Heart right ventricle (tissue), 16 donors: ENCODE data around the gene ENO2. TPM values are rescaled to one million over a fixed set of nuclear protein-coding genes. Genes with fewer than 3 reads are reported as not detected.
"Not testable (repeated sequence)": the region's sequence is repeated elsewhere in the genome, so short reads cannot be mapped to it uniquely, and the experiment has no call there.

Source experiments
- ATAC-seq, 8 donors: fragments of 200-7000 bp; cut with Tn5 transposase; one replicate each; pipeline ENCODE4 v1.9.1; 2020; ENCODE audit warnings: mild to moderate bottlenecking in 8 of 8, moderate library complexity in 8 of 8, moderate number of reproducible peaks in 1 of 8
- DNase-seq, 2 donors: peaks; one replicate each; pipeline ENCODE4 v3.0.0-alpha.2; 2020
- H3K27ac ChIP-seq, 10 donors: fragments of 200-600 bp; sonication (generic) in 2 of 10; one replicate each; pipeline versions ENCODE4 v1.5.0 to v1.8.0; 2020 to 2022; ENCODE audit warnings: mild to moderate bottlenecking in 3 of 10
- H3K27me3 ChIP-seq, 7 donors: fragments of 200-600 bp; one replicate each; pipeline ENCODE4 v1.8.0; 2021 to 2022; ENCODE audit warnings: mild to moderate bottlenecking in 2 of 7
- H3K36me3 ChIP-seq, 9 donors: fragments of 200-600 bp; sonication (generic) in 1 of 9; one replicate each; pipeline versions ENCODE4 v1.5.0 to v1.8.0; 2020 to 2022; ENCODE audit warnings: mild to moderate bottlenecking in 2 of 9
- H3K4me1 ChIP-seq, 9 donors: fragments of 200-600 bp; sonication (generic) in 1 of 9; one replicate each; pipeline versions ENCODE4 v1.5.0 to v1.8.0; 2020 to 2022; ENCODE audit warnings: mild to moderate bottlenecking in 4 of 9
- H3K4me3 ChIP-seq, 10 donors: fragments of 200-600 bp; sonication (generic) in 2 of 10; one replicate each; pipeline versions ENCODE4 v1.5.0 to v1.8.0; 2020 to 2022; ENCODE audit warnings: mild to moderate bottlenecking in 7 of 10, moderate library complexity in 2 of 10
- H3K9me3 ChIP-seq, 11 donors: fragments of 200-600 bp in 10 of 11; sonication (generic) in 2 of 11; one replicate each; pipeline versions ENCODE4 v1.5.0 to v1.8.0; 2013 to 2022; ENCODE audit warnings: mild to moderate bottlenecking in 2 of 11, control low read depth in 1 of 11, moderate library complexity in 1 of 11
- WGBS, 2 donors: extraction: QIAGEN DNeasy Blood & Tissue Kit; methylation state at CpG; one replicate each; pipeline ENCODE4 v1.1.7; 2013; ENCODE audit warnings: inconsistent platforms in 1 of 2; 5-methylcytosine and 5-hydroxymethylcytosine counted together
- intact Hi-C, 10 donors: fragments of 100-400 bp; cut with DNase I; formaldehyde crosslinking; loops; one replicate each; pipeline versions ENCODE4 v1.11.1 to v1.14.2; 2022
- polyA plus RNA-seq, 2 donors: library from polyadenylated mRNA; stranded (reverse); fragments of 200-250 nt; gene quantifications; one replicate each; pipeline ENCODE4 v1.2.3, GENCODE V29; 2013
- total RNA-seq, 10 donors: library from RNA; stranded (reverse); fragmentation: NEBNext Ultra II Directional in 3 of 10; extraction: Animal tissue kit (Norgen Biotek cat#: 25700) in 3 of 10; gene quantifications; one replicate each; pipeline versions ENCODE4 v1.2.1 to v1.2.4, GENCODE V29; 2021 to 2023
- TF ChIP-seq, protein P1 (sequence below), 9 donors: fragments of 200-600 bp; sonication (generic) in 2 of 9; IDR thresholded peaks; one replicate each; pipeline versions ENCODE4 v1.5.0 to v1.8.0; 2021 to 2022; ENCODE audit warnings: antibody characterized with exemption in 9 of 9, mild to moderate bottlenecking in 5 of 9, moderate library complexity in 1 of 9
- donor health status: Arrhythmogenic right ventricular cardiomyopathy.
- donor health status: ischemic (EF 13 %, LVEDD 7.1; RV severe dilation, severe dysfunction).
- donor health status: healthy with polysubstance abuse.
- donor health status: DM: no; HTN: yes; CAD: no.
- donor health status: DM: no; HTN: no; CAD: no.
- donor health status: ischemic (EF 25% LVEDD 6.9; RV normal size, moderate dysfunction).
- donor health status: ischemic (EF 25% LVEDD 5.7; RV mildly dilated, moderate dysfunction).
- donor health status: healthy.
- donor health status: DM: yes; HTN: yes; CAD: no.
- donor health status: Ischemic cardiomyopathy.
- donor health status: ischemic (EF 35%, LVEDD 5.7; RV mildly dilated, moderate dysfunction).
- donor health status: nonischemic (EF 11% LVEDD 7.7; RV severe dilation, severe dysfunction).
- donor health status: DM: yes; HTN: yes; CAD: no.
- donor health status: PGD.
- donor health status: ischemic (EF 29% LVEDD 5.4; RV normal size, mild dysfunction).
- donor health status: nonischemic (EF 23%, LVEDD 6.1; RV moderate dilation, normal function).

The ENO2 gene
- total and polyA plus RNA-seq, 12 donors: 6.3 to 68.4 (median 16.7) TPM

DNA sequence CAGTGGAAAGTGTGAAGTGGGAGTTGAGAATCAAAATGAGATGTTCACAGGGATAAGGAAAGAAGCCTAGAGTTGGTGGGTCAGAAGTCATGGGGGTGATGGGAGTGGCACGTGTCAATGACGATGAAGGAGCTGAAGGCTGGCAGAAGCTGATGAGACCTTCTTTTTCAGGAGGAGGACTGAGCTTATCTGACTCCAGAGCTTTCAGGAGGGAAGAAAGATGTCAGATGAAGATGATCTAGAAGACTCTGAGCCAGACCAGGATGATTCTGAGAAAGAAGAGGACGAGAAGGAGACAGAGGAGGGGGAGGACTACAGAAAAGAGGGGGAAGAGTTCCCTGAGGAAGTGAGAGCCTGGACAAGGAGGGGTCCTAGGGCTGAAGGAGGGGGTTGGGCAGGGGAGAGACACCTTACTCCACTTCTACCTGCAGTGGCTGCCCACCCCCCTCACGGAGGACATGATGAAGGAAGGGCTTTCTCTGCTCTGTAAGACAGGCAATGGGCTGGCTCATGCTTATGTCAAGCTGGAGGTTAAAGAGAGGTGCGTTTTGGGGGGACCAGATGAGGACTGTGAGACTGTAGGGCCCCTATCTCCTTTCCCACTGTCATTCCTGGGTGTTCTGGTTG is 8.9 kb upstream of the ENO2 start:
- H3K27me3 ChIP-seq: no peaks in the 10 kb centered on the region
- WGBS, 2 donors: 55 to 67% methylated on average over 5 of the region's 5 CpGs
- intact Hi-C loops: no loop called here

GRCh38 chr12:6908141-6908540 is 6.2 kb upstream of the ENO2 start:
- Histone ChIP-seq H3K27me3 (peaks cover 0 to 12% (median 0%) of the 10 kb centered on the region in 7 donors), H3K4me1 (peaks cover 0 to 16% (median 11%) of the 10 kb centered on the region in 9 donors), H3K36me3 (peaks cover 0 to 21% (median 0%) of the 10 kb centered on the region in 9 donors)
- WGBS, 2 donors: 96% methylated on average over 11 of the region's 11 CpGs
- H3K9me3 ChIP-seq, H3K27ac ChIP-seq, DNase-seq, H3K4me3 ChIP-seq, ATAC-seq, intact Hi-C loops: not testable (repeated sequence)

More for the DNA sequence above, 8.9 kb upstream of the ENO2 start:
- Histone ChIP-seq H3K4me1 (peaks cover 0 to 16% (median 11%) of the 10 kb centered on the region in 9 donors), H3K36me3 (peaks cover 0 to 21% (median 0%) of the 10 kb centered on the region in 9 donors), H3K4me3 (peak overlapping the region in 7 of 10 donors; percentile 66 to 89 (median 78)), H3K9me3 (no peaks in the 10 kb centered on the region), H3K27ac (peak overlapping the region in 6 of 10 donors; percentile 69 to 90 (median 88))
- ATAC-seq (peak in 1 of 8 donors; percentile 11), DNase-seq (no peak)
- TF ChIP-seq, protein P1, sequence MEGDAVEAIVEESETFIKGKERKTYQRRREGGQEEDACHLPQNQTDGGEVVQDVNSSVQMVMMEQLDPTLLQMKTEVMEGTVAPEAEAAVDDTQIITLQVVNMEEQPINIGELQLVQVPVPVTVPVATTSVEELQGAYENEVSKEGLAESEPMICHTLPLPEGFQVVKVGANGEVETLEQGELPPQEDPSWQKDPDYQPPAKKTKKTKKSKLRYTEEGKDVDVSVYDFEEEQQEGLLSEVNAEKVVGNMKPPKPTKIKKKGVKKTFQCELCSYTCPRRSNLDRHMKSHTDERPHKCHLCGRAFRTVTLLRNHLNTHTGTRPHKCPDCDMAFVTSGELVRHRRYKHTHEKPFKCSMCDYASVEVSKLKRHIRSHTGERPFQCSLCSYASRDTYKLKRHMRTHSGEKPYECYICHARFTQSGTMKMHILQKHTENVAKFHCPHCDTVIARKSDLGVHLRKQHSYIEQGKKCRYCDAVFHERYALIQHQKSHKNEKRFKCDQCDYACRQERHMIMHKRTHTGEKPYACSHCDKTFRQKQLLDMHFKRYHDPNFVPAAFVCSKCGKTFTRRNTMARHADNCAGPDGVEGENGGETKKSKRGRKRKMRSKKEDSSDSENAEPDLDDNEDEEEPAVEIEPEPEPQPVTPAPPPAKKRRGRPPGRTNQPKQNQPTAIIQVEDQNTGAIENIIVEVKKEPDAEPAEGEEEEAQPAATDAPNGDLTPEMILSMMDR (IDR thresholded peaks at IDR 0.05): no peak

DNA sequence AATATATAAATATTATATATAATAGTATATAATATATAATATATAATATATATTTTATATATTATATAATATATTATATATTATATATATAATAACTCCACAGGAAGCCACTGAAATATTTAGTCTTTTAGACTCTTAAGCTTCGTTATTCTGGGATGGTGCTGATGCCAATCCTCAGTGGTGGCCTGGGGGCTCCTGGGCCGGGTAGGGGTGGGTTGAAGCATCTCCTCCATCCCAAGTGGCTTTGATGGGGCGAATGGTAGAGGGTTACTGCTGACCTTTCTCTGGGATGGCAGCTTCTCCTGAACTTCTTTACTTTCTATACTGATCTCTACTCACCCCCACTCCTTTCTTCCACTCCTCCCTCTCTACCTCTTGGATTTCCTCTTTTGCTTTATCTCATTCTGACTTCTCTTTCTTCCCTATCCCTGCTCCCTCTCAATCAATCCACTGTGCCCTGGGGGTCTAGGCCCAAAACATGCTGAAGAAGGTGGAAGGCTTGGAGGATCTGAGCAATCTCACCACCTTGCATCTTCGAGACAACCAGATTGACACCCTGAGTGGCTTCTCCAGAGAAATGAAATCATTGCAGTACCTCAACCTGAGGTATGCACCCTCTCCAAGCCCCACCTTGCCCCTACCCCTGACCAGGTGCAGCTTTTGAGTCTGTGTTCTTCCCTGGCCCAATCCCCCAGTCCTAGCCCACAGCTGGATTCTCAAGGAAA is 4.8 kb upstream of the ENO2 start:
- WGBS, 2 donors: 87 to 92% methylated on average over 4 of the region's 4 CpGs
- ATAC-seq (no peak), DNase-seq (no peak)
- H3K27ac ChIP-seq: no peak overlapping the region
- intact Hi-C loops: no loop called here
- no peak overlapping the region for H3K4me3 ChIP-seq
- peaks cover 0 to 26% (median 0%) of the 10 kb centered on the region in 7 donors for H3K27me3 ChIP-seq
- peaks cover 0 to 21% (median 0%) of the 10 kb centered on the region in 9 donors for H3K36me3 ChIP-seq
- no peaks in the 10 kb centered on the region for H3K9me3 ChIP-seq
- TF ChIP-seq, protein P1 (IDR thresholded peaks at IDR 0.05): no peak
- H3K4me1 ChIP-seq: peaks cover 0 to 18% (median 11%) of the 10 kb centered on the region in 9 donors

DNA sequence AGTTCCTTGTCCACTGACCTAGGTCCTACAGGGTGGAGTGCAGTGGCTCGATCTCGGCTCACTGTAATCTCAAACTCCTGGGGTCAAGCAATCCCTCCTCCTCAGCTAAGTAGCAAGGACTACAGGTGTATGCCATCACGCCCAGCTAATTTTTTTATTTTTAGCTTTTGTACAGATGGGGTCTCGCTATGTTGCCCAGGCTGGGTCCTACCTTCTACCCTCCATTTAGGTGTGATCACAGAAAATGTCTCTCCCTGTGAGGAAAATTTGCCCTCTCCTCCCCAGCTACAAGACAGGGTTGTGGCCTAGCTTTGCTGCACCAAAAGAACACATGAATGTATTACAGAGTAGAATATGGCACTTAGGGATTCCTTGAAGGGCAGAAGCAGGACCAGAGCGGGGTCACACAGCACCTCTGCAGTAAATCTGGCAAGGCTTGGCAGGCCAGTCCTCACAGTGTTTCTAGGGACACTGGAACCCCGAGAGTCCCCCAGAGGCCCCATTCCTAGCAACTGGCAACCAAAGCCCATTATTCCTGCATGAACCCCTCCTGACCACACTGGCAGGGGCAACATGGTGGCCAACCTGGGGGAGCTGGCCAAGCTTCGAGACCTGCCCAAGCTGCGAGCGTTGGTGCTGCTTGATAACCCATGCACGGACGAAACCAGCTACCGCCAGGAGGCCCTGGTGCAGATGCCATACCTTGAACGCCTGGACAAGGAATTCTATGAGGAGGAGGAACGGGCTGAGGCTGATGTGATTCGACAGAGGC is 2.0 kb upstream of the ENO2 start:
- intact Hi-C loops: no loop called here
- H3K36me3 ChIP-seq: peaks cover 0 to 10% (median 0%) of the 10 kb centered on the region in 9 donors
- no peak overlapping the region for H3K27ac ChIP-seq
- H3K4me3 ChIP-seq: no peak overlapping the region
- peaks cover 0 to 39% (median 0%) of the 10 kb centered on the region in 7 donors for H3K27me3 ChIP-seq
- ATAC-seq: no peak
- TF ChIP-seq, protein P1 (IDR thresholded peaks at IDR 0.05): no peak
- no peaks in the 10 kb centered on the region for H3K9me3 ChIP-seq
- peaks cover 0 to 23% (median 16%) of the 10 kb centered on the region in 9 donors for H3K4me1 ChIP-seq
- DNase-seq: no peak
- 89 to 91% methylated on average over 15 of the region's 15 CpGs for WGBS, 2 donors
